22Rv1 (cell line): ENCODE results near the gene FAM170A.
A peak's percentile ranks its signal among the peaks of the same experiment; 100 is the strongest.

Experiments
- H3K27ac ChIP-seq: fragments of 450-650 bp; 2 replicates; pipeline ENCODE4 v1.5.1; 2017
- CTCF ChIP-seq: fragments of 450-650 bp; IDR thresholded peaks from 2 replicates; pipeline ENCODE4 v1.5.1; 2017; ENCODE audit warnings: mild to moderate bottlenecking
- ZFX ChIP-seq: fragments of 450-650 bp; IDR thresholded peaks from 2 replicates; pipeline ENCODE4 v1.6.1; 2017; ENCODE audit warnings: antibody characterized with exemption, borderline replicate concordance

The FAM170A gene

GRCh38 chr5:119629339-119629738 is at the start of gene FAM170A:
TSS of gene FAM170A (plus strand) at chr5:119629558. CDS start at chr5:119629769, 211 bp downstream.
- no peak within 1 kb of the TSS for H3K27ac ChIP-seq
- no peak for TF ChIP-seq ZFX
- no peak for TF ChIP-seq CTCF

GRCh38 chr5:119582987-119583386 is 46.4 kb upstream of the FAM170A start:
- peak; percentile 5; the same call in 1 of the 2 replicates for TF ChIP-seq CTCF
- no peak for TF ChIP-seq ZFX

GRCh38 chr5:119583684-119584083 is 45.7 kb upstream of the FAM170A start:
- H3K27ac ChIP-seq: no peak overlapping the region
- TF ChIP-seq CTCF (no peak), ZFX (no peak)

More at GRCh38 chr5:119582987-119583386, 46.4 kb upstream of the FAM170A start:
- H3K27ac ChIP-seq: no peak overlapping the region

- no peak overlapping the region for H3K27ac ChIP-seq
- TF ChIP-seq ZFX: no peak
- TF ChIP-seq CTCF: no peak
Observed at GRCh38 chr5:119596046-119596445, 33.3 kb upstream of the FAM170A start.

- no peak overlapping the region for H3K27ac ChIP-seq
- TF ChIP-seq CTCF: no peak
- TF ChIP-seq ZFX: no peak
Observed at GRCh38 chr5:119597728-119598298, 31.5 kb upstream of the FAM170A start.

GRCh38 chr5:119613937-119614336 is 15.4 kb upstream of the FAM170A start:
- no peak for TF ChIP-seq CTCF
- no peak for TF ChIP-seq ZFX

GRCh38 chr5:119614838-119615237 is 14.5 kb upstream of the FAM170A start:
- H3K27ac ChIP-seq: no peak overlapping the region
- TF ChIP-seq ZFX: no peak
- no peak for TF ChIP-seq CTCF

More at GRCh38 chr5:119613937-119614336, 15.4 kb upstream of the FAM170A start:
- no peak overlapping the region for H3K27ac ChIP-seq
